Measurements from ENCODE around the gene UFSP2.

UFSP2 gene

GRCh38 chr4:185370268-185370949, 55.4 kb downstream of the UFSP2 start:
- no peak for ATAC-seq

GRCh38 chr4:185369731-185370130, 56.0 kb downstream of the UFSP2 start:
- ATAC-seq = no peak
- TF ChIP-seq OSR1 (CRISPR knock-in tag; IDR thresholded peaks at IDR 0.05) (no peak), ZNF70 (CRISPR knock-in tag; IDR thresholded peaks at IDR 0.05) (no peak), ARNTL (CRISPR knock-in tag; IDR thresholded peaks at IDR 0.05; ENCODE audit: borderline replicate concordance, low read depth) (no peak), ZFP3 (CRISPR knock-in tag; IDR thresholded peaks at IDR 0.05) (no peak), ISL1 (CRISPR knock-in tag; IDR thresholded peaks at IDR 0.05) (no peak), SNAI2 (CRISPR knock-in tag; IDR thresholded peaks at IDR 0.05) (no peak)

More at GRCh38 chr4:185370268-185370949, 55.4 kb downstream of the UFSP2 start:
- TF ChIP-seq, protein P1, sequence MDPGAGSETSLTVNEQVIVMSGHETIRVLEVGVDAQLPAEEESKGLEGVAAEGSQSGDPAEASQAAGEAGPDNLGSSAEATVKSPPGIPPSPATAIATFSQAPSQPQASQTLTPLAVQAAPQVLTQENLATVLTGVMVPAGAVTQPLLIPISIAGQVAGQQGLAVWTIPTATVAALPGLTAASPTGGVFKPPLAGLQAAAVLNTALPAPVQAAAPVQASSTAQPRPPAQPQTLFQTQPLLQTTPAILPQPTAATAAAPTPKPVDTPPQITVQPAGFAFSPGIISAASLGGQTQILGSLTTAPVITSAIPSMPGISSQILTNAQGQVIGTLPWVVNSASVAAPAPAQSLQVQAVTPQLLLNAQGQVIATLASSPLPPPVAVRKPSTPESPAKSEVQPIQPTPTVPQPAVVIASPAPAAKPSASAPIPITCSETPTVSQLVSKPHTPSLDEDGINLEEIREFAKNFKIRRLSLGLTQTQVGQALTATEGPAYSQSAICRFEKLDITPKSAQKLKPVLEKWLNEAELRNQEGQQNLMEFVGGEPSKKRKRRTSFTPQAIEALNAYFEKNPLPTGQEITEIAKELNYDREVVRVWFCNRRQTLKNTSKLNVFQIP (CRISPR knock-in tag; IDR thresholded peaks at IDR 0.05; ENCODE audit: borderline replicate concordance, low read depth) = no peak
- no peak for TF ChIP-seq BACH2 (CRISPR knock-in tag; IDR thresholded peaks at IDR 0.05; ENCODE audit: borderline replicate concordance)
- no peak for TF ChIP-seq ZNF8 (CRISPR knock-in tag; IDR thresholded peaks at IDR 0.05)
- TF ChIP-seq SNAI2 (CRISPR knock-in tag; IDR thresholded peaks at IDR 0.05) = no peak
- no peak for TF ChIP-seq TCF4 (CRISPR knock-in tag; IDR thresholded peaks at IDR 0.05; ENCODE audit: borderline replicate concordance)
- TF ChIP-seq, protein P2, sequence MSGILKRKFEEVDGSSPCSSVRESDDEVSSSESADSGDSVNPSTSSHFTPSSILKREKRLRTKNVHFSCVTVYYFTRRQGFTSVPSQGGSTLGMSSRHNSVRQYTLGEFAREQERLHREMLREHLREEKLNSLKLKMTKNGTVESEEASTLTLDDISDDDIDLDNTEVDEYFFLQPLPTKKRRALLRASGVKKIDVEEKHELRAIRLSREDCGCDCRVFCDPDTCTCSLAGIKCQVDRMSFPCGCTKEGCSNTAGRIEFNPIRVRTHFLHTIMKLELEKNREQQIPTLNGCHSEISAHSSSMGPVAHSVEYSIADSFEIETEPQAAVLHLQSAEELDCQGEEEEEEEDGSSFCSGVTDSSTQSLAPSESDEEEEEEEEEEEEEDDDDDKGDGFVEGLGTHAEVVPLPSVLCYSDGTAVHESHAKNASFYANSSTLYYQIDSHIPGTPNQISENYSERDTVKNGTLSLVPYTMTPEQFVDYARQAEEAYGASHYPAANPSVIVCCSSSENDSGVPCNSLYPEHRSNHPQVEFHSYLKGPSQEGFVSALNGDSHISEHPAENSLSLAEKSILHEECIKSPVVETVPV (CRISPR knock-in tag; IDR thresholded peaks at IDR 0.05) = no peak
- no peak for TF ChIP-seq ESRRG (CRISPR knock-in tag; IDR thresholded peaks at IDR 0.05)
- TF ChIP-seq ZNF70 (CRISPR knock-in tag; IDR thresholded peaks at IDR 0.05) = no peak
- no peak for TF ChIP-seq GLIS3 (CRISPR knock-in tag; IDR thresholded peaks at IDR 0.05)
- no peak for TF ChIP-seq ISL1 (CRISPR knock-in tag; IDR thresholded peaks at IDR 0.05)
- TF ChIP-seq ZFP30 (CRISPR knock-in tag; IDR thresholded peaks at IDR 0.05) = no peak
- no peak for TF ChIP-seq ZFP3 (CRISPR knock-in tag; IDR thresholded peaks at IDR 0.05)
- TF ChIP-seq ZNF565 (CRISPR knock-in tag; conservative IDR thresholded peaks at IDR 0.05; ENCODE audit: low read depth) = no peak
- no peak for TF ChIP-seq PPARA (CRISPR knock-in tag; IDR thresholded peaks at IDR 0.05; ENCODE audit: borderline replicate concordance)
- TF ChIP-seq RARB (CRISPR knock-in tag; IDR thresholded peaks at IDR 0.05) = no peak
- TF ChIP-seq OSR1 (CRISPR knock-in tag; IDR thresholded peaks at IDR 0.05) = no peak

- TF ChIP-seq BACH2 (CRISPR knock-in tag; IDR thresholded peaks at IDR 0.05; ENCODE audit: borderline replicate concordance) (no peak), GLIS3 (CRISPR knock-in tag; IDR thresholded peaks at IDR 0.05) (no peak), OSR1 (CRISPR knock-in tag; IDR thresholded peaks at IDR 0.05) (no peak), PPARA (CRISPR knock-in tag; IDR thresholded peaks at IDR 0.05; ENCODE audit: borderline replicate concordance) (no peak), ZNF8 (CRISPR knock-in tag; IDR thresholded peaks at IDR 0.05) (no peak), ISL1 (CRISPR knock-in tag; IDR thresholded peaks at IDR 0.05) (no peak), CSDC2 (CRISPR knock-in tag; IDR thresholded peaks at IDR 0.05) (no peak), ESRRG (CRISPR knock-in tag; IDR thresholded peaks at IDR 0.05) (no peak), ZNF565 (CRISPR knock-in tag; conservative IDR thresholded peaks at IDR 0.05; ENCODE audit: low read depth) (no peak), ZFP30 (CRISPR knock-in tag; IDR thresholded peaks at IDR 0.05) (no peak)
- TF ChIP-seq, protein P3, sequence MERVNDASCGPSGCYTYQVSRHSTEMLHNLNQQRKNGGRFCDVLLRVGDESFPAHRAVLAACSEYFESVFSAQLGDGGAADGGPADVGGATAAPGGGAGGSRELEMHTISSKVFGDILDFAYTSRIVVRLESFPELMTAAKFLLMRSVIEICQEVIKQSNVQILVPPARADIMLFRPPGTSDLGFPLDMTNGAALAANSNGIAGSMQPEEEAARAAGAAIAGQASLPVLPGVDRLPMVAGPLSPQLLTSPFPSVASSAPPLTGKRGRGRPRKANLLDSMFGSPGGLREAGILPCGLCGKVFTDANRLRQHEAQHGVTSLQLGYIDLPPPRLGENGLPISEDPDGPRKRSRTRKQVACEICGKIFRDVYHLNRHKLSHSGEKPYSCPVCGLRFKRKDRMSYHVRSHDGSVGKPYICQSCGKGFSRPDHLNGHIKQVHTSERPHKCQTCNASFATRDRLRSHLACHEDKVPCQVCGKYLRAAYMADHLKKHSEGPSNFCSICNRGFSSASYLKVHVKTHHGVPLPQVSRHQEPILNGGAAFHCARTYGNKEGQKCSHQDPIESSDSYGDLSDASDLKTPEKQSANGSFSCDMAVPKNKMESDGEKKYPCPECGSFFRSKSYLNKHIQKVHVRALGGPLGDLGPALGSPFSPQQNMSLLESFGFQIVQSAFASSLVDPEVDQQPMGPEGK (CRISPR knock-in tag; IDR thresholded peaks at IDR 0.05; ENCODE audit: borderline replicate concordance) = no peak
- TF ChIP-seq, protein P2 (CRISPR knock-in tag; IDR thresholded peaks at IDR 0.05) = no peak
- TF ChIP-seq, protein P4, sequence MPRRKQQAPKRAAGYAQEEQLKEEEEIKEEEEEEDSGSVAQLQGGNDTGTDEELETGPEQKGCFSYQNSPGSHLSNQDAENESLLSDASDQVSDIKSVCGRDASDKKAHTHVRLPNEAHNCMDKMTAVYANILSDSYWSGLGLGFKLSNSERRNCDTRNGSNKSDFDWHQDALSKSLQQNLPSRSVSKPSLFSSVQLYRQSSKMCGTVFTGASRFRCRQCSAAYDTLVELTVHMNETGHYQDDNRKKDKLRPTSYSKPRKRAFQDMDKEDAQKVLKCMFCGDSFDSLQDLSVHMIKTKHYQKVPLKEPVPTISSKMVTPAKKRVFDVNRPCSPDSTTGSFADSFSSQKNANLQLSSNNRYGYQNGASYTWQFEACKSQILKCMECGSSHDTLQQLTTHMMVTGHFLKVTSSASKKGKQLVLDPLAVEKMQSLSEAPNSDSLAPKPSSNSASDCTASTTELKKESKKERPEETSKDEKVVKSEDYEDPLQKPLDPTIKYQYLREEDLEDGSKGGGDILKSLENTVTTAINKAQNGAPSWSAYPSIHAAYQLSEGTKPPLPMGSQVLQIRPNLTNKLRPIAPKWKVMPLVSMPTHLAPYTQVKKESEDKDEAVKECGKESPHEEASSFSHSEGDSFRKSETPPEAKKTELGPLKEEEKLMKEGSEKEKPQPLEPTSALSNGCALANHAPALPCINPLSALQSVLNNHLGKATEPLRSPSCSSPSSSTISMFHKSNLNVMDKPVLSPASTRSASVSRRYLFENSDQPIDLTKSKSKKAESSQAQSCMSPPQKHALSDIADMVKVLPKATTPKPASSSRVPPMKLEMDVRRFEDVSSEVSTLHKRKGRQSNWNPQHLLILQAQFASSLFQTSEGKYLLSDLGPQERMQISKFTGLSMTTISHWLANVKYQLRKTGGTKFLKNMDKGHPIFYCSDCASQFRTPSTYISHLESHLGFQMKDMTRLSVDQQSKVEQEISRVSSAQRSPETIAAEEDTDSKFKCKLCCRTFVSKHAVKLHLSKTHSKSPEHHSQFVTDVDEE (CRISPR knock-in tag; IDR thresholded peaks at IDR 0.05) = no peak
- ATAC-seq = no peak
Measured at GRCh38 chr4:185364886-185365285, 60.9 kb downstream of the UFSP2 start.

All from SK-N-SH treated with all-trans-retinoic acid at 6 μM for 48 hours (cell line).